ENCODE data around the gene NGFR. TPM values are rescaled to one million over a fixed set of nuclear protein-coding genes. Genes with fewer than 3 reads are reported as not detected.

Gene NGFR
- total and polyA plus RNA-seq, 12 donors: 1.8 to 22.9 (median 4.7) TPM

DNA sequence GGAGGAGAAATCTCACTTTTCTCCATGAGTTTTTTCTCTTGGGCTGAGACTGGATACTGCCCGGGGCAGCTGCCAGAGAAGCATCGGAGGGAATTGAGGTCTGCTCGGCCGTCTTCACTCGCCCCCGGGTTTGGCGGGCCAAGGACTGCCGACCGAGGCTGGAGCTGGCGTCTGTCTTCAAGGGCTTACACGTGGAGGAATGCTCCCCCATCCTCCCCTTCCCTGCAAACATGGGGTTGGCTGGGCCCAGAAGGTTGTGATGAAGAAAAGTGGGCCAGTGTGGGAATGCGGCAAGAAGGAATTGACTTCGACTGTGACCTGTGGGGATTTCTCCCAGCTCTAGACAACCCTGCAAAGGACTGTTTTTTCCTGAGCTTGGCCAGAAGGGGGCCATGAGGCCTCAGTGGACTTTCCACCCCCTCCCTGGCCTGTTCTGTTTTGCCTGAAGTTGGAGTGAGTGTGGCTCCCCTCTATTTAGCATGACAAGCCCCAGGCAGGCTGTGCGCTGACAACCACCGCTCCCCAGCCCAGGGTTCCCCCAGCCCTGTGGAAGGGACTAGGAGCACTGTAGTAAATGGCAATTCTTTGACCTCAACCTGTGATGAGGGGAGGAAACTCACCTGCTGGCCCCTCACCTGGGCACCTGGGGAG, 19.1 kb downstream of the NGFR start:
- H3K9me3 ChIP-seq: no peaks in the 10 kb centered on the region
- WGBS, 2 donors: 73% methylated on average over 15 of the region's 15 CpGs
- H3K27ac ChIP-seq: peak overlapping the region; percentile 41 to 88 (median 74)
- TF ChIP-seq, protein P1, sequence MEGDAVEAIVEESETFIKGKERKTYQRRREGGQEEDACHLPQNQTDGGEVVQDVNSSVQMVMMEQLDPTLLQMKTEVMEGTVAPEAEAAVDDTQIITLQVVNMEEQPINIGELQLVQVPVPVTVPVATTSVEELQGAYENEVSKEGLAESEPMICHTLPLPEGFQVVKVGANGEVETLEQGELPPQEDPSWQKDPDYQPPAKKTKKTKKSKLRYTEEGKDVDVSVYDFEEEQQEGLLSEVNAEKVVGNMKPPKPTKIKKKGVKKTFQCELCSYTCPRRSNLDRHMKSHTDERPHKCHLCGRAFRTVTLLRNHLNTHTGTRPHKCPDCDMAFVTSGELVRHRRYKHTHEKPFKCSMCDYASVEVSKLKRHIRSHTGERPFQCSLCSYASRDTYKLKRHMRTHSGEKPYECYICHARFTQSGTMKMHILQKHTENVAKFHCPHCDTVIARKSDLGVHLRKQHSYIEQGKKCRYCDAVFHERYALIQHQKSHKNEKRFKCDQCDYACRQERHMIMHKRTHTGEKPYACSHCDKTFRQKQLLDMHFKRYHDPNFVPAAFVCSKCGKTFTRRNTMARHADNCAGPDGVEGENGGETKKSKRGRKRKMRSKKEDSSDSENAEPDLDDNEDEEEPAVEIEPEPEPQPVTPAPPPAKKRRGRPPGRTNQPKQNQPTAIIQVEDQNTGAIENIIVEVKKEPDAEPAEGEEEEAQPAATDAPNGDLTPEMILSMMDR (IDR thresholded peaks at IDR 0.05): peak in 4 of 9 donors; percentile 19 to 37 (median 25)
- H3K36me3 ChIP-seq: peaks cover 0 to 6% (median 0%) of the 10 kb centered on the region in 9 donors
- peaks cover 10 to 47% (median 28%) of the 10 kb centered on the region in 9 donors for H3K4me1 ChIP-seq
- H3K27me3 ChIP-seq: peaks cover 0 to 19% (median under 1%) of the 10 kb centered on the region in 7 donors
- intact Hi-C loops (cut with DNase I): no loop called here
- ATAC-seq (peak; percentile 6 to 43 (median 24)), DNase-seq (peak; percentile 56 to 67)
- H3K4me3 ChIP-seq: no peak overlapping the region

DNA sequence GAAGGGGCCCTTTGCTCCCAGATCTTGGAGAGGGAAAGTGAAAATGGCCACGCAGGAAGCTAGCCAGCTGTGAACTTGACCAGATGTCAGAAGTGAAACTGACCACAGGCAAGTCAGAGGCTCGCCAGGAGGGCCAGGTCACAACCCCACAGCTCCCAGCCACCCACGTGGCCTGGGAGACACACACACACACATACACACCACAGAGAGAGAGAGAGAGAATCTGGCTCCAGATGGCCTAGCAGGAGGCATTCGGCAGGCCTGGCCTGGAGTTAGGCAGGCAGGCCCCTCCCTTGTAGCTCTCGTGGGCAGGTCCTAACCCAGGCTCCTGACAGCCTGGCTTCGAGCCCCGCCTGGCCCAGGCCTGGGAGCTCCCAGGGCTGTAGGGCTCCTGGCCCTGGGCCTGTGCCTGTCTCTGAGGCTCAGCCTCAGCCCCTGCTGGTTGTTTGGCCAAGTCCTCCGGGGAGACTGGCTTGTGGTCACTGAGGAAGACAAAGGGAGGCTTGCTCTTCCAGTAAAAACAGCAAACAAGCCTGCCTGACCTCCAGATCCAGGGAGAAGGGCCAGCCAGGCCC, 20.2 kb downstream of the NGFR start:
- H3K27ac ChIP-seq: peak overlapping the region; percentile 41 to 88 (median 74)
- intact Hi-C loops (cut with DNase I): no loop called here
- TF ChIP-seq, protein P1 (IDR thresholded peaks at IDR 0.05): peak in 6 of 9 donors; percentile 13 to 58 (median 44)
- 7 to 8% methylated on average over 8 of the region's 8 CpGs for WGBS, 2 donors
- peaks cover 0 to 6% (median 0%) of the 10 kb centered on the region in 9 donors for H3K36me3 ChIP-seq
- peak; percentile 94 to 98 (median 96) for ATAC-seq
- H3K4me3 ChIP-seq: no peak overlapping the region
- H3K4me1 ChIP-seq: peaks cover 10 to 54% (median 32%) of the 10 kb centered on the region in 9 donors
- H3K9me3 ChIP-seq: no peaks in the 10 kb centered on the region
- DNase-seq: peak; percentile 89 to 92
- peaks cover 0 to 19% (median 0%) of the 10 kb centered on the region in 7 donors for H3K27me3 ChIP-seq

DNA sequence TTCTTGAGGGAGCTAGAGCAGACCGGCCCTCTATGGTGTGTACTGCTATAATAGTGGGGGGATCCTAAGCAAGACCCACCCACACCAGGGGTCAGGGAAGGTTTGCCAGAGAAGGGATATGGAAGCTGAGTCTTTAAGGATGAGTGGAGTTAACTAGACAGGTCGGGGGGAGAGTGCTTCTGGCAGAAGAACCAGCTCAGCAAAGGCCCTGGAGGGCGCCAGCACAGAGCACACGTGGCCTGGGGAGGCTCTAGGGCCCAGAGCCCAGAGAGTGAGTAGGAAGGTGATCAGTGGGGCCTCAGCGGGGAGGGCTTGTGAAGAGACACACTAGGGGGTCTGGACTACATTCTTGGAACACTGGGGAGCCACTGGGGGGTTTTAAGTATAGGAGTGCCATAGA, 21.1 kb downstream of the NGFR start:
- intact Hi-C loops (cut with DNase I): no loop called here

More for the DNA sequence above, 21.1 kb downstream of the NGFR start:
- H3K4me3 ChIP-seq: no peak overlapping the region
- ATAC-seq (peak in 1 of 8 donors; percentile 21), DNase-seq (no peak)
- H3K9me3 ChIP-seq: no peaks in the 10 kb centered on the region
- H3K27ac ChIP-seq: peak overlapping the region in 9 of 10 donors; percentile 41 to 88 (median 77)
- peaks cover 0 to 6% (median 0%) of the 10 kb centered on the region in 9 donors for H3K36me3 ChIP-seq
- TF ChIP-seq, protein P1 (IDR thresholded peaks at IDR 0.05): no peak
- peaks cover 10 to 63% (median 32%) of the 10 kb centered on the region in 9 donors for H3K4me1 ChIP-seq
- 67 to 68% methylated on average over 5 of the region's 5 CpGs for WGBS, 2 donors
- H3K27me3 ChIP-seq: peaks cover 0 to 28% (median 0%) of the 10 kb centered on the region in 7 donors

Measured in heart right ventricle (tissue), 16 donors.